Middle frontal gyrus (tissue), 1 donor: ENCODE data around the gene MBTPS1.

Source experiments
- DNase-seq: peaks from one replicate; pipeline ENCODE4 v3.0.0-alpha.2; 2015; ENCODE audit warnings: low spot score; ENCODE audit errors: extremely low spot score

The MBTPS1 gene

GRCh38 chr16:84075376-84075775 is 41.4 kb downstream of the MBTPS1 start:
- no peak for DNase-seq

DNA sequence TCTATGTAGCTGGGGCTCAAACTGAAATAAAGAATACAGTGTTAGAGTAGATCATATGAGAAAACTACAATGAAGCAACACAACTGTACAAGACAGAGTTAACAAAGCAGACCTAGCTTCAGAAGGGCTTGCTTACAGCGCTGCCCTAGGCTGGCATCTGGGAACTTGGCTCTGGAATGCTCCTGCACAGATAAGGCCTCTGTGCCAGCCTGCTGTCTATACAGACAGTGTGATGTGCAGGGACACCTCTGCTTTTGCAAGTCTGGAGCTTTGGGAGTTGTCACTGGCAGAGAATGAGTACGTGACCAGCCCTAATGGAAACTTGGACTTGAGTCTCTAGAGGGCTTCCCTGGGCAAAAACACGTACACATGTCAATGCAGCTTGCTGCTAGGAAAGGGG is 42.0 kb downstream of the MBTPS1 start:
- no peak for DNase-seq

GRCh38 chr16:84072014-84072413 is 44.7 kb downstream of the MBTPS1 start:
- no peak for DNase-seq

- no peak for DNase-seq
Observed at GRCh38 chr16:84071121-84071520, 45.6 kb downstream of the MBTPS1 start.

DNA sequence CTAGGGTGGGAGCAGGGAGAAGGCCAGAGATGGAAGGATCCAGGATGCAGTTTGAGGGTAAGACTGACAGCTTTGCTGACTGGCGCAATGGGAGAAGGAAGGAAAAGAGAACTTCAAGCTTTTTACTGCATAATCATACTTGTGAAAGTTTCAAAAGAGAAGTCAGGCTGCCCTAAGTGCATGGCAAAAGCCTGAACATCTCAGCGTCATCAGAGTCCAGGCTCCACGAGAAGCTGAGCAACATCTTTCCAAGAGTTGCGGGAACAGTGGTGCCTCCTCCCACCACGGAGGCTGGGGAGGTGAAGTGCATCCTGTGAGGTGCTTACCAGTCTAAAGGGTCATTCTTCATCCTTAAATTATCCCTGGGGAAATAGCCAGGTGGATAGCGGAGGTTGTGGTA is 47.2 kb downstream of the MBTPS1 start:
- no peak for DNase-seq

DNA sequence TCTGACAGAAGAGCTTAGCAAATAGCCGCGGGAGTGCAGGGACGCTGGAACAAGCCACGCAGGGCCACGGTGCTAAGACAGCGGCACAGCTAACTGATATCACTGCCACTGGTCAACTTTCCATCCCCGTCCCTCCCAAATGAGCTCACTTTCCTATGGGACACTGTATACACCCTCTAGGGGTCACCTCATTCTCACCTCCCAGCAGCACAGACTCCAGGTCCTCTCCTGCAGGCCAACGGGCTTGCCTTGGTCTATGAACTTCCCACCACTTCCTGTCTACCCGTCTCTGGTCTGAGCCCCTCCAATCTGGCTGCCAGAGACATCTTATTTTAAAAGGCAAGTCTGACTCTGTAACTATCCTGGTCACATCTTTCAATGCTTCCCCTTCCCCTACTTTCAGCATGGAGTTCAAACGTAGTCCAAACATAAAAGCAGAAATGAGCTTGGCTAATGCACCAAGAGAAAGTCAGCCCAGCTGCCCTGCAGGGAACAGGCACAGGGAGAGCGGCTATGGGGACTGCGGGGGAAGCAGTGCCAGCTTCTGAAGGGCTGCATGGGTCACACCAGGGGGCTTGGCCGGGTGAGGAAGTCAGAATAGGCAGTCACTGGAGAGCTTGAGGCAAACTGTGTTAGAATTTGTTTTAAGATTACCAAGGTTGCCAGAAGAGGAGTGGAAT is 47.8 kb downstream of the MBTPS1 start:
- DNase-seq = no peak

- no peak for DNase-seq
Observed at GRCh38 chr16:84068041-84068440, 48.7 kb downstream of the MBTPS1 start.

DNA sequence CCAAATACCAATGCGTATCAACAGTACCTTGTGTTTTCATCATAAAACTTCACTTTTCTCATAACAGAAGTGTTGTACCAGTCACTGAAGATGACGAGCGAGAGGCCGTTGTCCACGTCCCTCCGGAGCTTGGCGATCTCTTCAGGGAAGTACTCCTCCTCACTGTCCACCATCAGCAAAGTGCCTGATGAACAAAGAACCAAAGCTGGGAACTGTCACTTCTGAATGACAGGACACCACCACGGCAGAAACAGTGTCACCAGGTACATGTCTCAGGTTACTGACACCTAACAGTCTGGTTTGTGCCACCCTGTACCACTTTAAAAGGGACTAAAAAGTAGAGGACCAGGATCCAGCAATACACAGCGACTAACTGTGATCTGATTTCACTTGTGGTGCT is 49.1 kb downstream of the MBTPS1 start:
- DNase-seq = no peak

- peak; percentile 59 for DNase-seq
Observed at GRCh38 chr16:84065536-84066132, 51.1 kb downstream of the MBTPS1 start.

DNA sequence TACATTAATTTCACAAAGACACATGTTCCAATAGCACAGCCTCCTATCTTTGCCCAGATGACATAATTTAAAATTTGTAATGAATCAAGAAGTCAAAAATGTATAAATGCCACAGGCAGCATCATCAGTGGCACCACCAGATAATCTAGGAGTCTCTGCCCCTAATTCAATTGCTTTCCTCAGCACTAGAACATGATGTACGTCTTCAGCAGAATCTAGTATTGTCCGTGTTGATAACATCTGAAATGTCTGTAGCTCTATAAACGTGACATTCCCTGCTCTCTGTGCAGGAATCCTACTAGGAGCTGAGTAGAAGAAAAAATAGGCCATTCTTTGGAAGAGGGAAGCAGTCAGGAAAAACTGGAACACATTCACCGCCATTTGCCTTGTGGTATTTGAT is 52.8 kb downstream of the MBTPS1 start:
- DNase-seq = no peak

DNA sequence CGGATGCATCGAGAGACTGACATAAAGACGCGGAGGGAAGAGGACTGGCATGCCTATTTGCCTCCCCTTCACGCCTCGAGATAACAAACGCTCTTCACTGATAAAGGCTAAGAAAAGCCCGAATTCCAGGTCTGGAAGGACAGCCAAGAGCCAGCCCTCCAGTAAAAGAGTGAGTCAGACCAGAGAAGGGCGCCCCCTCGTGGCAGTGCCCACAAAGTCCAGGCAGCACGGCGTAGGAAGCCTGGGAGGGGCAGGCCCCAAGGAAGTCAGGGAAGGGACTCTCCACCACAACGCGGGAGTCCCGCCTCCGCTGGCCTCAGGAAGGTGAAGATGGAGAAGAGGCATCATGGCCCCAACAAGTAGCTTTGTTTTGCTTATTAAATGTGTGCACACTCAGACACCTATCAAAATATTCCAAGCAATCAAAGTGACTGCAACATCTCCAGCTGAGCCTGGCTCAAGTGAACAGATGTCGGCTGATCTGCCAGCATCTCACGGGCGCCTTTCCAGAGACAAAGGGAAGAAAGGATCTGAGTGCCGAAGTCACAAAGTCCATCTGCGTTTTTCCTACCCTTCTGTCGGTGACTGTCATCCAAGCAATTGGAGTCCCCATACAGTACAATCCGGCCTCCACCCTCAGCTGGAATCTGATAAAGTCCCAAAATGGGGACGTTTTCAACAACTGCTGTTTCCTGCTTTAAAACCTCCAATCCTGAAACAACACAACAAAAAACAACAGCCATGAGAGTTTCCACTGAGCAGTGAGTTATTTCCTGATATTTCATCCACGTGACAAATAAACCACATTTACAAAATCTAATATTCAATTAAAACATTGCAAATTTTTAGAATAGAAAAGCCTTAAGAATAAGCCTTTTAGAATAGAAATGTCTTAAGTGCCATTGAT is 53.8 kb downstream of the MBTPS1 start:
- peak; percentile 49 for DNase-seq

DNA sequence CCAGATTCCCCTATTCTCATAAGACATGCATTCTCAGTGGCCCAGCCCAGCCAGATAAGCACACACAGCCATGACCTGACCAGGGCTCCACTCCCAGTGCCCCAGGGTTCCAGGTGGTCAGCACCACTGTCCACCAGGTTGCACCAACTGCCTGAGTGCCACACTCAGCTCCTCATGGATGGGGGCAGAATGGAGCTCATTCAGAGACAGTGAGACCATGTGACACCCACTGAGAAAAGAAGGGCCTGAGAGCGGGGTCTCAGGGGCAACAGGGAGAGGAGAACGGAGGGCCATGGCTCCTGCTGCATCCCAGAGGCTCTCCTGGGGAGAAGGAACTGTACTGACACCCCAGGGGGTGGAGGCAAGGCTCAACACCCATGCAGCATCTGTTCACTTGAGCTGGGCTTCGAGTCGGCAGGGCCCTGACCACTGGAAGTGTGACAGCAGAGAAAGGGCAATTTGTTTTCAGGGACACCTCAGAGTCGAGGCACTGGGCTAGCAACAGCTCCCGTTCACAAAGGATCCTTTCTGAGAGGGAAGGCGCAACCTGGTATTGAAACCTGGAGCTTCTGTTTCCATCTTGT is 55.4 kb downstream of the MBTPS1 start:
- DNase-seq = no peak

DNA sequence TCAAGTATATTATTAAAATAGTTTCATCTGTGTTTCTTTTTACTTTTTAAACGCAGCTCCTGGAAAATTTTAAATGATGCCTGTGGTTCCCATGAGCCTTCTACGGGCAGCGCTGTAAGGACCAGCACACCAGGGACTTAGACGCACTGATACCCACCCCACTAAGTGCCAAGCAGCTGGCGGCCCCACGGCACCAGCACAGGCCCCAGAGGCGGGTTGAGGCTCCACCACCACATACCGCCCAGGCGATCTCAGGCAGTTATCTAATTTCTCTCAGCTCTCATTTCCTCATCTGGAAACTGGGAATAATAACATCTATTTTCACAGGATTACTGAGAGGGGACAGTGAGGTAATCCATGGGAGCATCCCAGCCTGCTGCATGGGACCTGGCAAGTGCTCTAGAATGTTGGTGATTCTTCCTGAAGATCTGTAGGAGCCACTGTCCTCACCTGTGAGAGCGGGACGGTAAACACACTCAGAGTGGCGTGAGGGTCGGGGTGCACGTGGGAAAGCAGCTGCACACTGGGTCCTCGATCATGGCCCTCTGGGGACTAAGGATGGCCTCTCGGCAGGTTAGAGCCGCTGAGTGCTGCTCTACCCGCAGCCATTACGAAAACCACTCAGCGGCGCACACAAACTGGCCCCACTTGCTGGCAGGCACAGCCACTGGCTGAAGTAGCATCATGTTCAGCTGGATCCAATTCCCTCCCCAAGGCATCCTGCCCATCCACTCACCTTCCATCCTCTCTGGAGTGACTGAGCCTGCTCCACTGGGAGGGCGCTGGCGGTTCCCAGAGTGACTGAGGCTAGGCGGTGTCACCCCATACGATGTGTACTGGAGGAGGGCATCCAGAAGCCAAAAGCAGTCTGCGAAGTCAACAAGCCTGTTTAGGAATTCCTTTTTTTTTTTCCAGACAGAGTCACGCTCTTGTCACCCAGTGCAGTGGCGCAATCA is 56.5 kb downstream of the MBTPS1 start:
- DNase-seq = no peak

GRCh38 chr16:84059111-84059510 is 57.6 kb downstream of the MBTPS1 start:
- DNase-seq = no peak

DNA sequence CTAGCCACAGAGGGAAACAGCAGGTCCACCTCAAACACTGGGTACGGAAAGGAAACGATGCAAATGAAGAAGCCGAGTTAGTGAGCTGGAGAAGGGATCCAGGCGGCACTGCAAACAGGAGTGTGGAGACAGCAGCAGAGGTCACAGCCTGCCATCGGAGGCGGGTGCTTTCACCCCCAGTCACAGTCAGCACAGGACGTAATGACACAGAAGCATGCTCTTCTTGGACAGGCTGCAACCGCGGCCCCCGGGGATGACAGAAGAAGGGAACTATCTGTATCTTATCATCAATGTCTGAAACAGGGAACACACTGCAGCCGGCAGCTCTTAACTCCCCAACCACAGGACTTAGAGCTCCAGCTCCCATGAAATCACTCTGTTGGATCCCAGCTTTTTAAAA is 58.1 kb downstream of the MBTPS1 start:
- no peak for DNase-seq

- no peak for DNase-seq
Observed at GRCh38 chr16:84058211-84058610, 58.5 kb downstream of the MBTPS1 start.

- no peak for DNase-seq
Observed at GRCh38 chr16:84056933-84057332, 59.8 kb downstream of the MBTPS1 start.

DNA sequence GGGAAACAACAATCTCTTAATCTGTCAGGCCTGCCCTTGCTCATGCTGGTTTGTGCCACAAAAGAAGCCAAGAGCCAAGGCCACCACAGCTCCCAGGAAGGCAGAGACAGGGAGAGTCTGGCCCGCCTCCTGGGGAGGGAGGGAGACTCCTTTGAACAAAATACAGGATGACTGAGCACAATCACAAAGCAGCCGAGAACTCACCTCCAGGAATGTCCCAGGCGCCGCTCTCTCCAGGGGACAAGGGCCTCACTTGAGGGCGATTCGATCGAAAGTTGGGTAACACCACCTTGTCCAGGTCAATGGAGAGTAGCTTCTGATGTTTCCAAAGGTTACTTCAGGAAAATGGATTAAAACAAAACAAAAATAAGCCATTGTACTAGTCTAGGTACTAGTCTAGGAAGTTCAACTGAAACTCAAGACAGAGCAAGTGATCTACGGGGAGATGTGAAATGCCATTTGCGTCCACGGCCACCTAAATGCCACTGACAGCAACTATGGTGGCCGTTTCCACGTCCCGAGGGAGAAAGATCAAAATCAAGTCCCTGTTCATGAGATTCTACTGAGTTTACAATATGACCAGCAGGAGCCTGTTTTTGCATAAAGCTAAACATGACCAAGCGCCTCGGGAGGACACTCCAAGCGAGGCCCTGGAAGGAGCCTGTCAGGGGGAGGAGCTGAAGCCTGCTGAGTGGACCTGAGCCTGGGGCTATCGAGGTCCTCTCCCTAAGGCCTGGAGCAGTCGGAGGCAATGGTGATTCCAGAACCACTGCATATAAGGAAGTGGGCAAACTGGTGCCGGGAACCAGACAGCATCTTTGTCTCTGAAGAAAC is 60.7 kb downstream of the MBTPS1 start:
- no peak for DNase-seq

GRCh38 chr16:84055366-84055765 is 61.4 kb downstream of the MBTPS1 start:
- no peak for DNase-seq

- DNase-seq = no peak
Observed at GRCh38 chr16:84054916-84055315, 61.8 kb downstream of the MBTPS1 start.
